KBM-7 (cell line): ENCODE results near the gene CLEC10A.
"Not testable (repeated sequence)": the region's sequence is repeated elsewhere in the genome, so short reads cannot be mapped to it uniquely, and the experiment has no call there.

Source experiments
- DNase-seq: peaks from one replicate; pipeline ENCODE4 v3.0.0-alpha.2; 2015
- in situ Hi-C: fragments of 300-500 bp; cut with MboI; formaldehyde crosslinking; loops from 2 replicates; pipeline ENCODE4 v1.14.3; 2020; ENCODE audit warnings: low sequenced_read_pairs, low pct_unique_long_range_greater_than_20kb, mixed read lengths

CLEC10A gene

DNA sequence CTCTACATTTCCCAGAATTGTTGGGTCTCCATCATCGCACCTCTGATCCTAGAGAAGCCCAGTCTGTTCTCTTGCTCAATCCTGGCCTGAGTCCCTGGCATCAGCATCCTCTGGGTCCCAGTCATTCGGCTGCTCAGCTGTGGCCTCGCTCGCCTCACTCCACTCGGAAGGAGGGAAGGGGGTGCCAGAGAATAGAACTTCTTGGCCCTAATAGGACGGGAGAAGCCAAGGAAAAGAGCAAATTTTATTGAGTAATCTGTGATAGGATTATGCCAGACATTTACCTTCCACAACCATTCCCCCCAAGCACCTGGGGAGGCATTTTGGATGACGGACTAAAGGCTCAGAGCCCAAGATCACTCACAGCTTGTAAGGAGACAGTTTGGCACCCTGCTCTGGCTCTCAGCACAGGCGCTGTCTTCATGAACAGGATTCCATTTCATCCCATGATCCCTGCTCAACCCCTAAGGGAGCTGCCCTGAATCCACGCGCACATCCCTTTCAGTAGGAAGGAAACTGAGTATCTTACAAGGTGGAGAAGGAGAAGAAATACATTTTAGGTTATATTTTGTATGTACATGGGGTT, 498 bp upstream of the CLEC10A start:
- in situ Hi-C loops = no loop called here
- DNase-seq = no peak

DNA sequence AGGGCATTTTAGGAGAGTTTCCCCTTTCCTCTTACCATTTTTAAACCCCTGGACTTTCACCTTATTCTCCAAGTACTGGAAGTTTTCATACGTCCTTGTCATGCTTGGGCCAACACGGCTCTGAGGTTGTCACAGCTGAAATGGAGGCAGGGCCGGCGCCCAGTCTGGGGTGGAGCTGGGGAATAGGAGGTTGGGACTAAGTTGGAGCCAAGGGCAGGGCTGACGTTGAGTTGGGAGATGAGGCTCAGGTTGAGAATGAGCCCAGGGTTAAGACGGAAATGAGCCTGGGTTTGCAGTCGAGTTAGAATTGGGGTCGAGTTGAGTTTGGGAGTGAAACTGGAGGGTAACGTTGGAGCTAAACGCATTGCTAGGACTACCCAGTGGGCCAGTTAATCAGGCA, 1.3 kb downstream of the CLEC10A start:
- DNase-seq = no peak
- in situ Hi-C loops = no loop called here

DNA sequence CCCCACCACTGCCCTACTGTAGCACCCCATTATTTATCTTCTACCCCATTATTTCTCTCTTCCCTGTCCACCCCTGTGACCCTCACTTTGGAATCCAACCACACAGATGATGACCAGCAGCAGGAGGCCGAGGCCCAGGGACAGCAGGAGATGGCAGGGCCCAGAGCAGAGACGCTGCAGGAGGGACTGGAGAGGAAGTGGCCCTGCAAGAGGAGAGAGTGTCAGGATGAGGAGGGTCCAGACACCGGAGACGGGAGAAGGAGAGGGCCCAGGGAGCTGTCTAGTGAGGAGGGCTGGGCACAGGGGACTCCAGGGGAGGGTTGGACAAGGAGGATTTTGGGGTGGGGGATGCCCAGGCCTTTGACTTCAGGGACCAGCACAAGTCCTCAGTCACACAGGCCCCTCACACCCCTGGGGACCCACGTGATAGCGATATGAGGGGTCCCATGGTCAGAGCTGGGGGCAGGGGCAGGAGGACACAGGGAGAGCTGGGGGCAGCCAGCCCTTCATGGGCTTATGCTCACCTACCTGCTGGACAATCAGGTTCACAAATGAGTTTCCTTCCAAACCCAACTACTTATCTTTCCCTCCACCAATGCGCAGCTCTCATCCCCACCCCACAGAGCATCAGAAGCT, 2.0 kb downstream of the CLEC10A start:
- in situ Hi-C loops = no loop called here

DNA sequence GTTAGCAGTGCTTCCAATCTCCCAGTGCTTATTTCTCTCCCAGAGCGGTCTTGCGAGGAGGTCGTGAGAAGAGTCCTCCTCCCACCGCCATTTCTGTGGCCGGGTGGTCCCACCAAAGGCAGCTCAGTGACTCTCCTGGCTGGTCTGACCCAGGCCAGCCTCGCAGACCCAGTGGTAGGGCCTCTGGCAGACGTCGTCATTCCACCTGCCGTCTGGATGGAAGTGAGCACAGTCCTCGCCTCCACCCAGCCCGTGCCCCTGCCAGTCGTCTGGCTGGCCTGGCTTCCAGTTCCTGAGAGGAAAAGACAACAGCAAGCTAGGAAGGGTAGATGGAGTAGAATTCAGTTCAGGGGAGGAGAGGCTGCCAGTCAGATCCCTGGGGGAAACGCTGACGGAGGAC, 5.1 kb downstream of the CLEC10A start:
- in situ Hi-C loops = no loop called here
- no peak for DNase-seq

More for the DNA sequence above, 2.0 kb downstream of the CLEC10A start:
- DNase-seq = no peak

DNA sequence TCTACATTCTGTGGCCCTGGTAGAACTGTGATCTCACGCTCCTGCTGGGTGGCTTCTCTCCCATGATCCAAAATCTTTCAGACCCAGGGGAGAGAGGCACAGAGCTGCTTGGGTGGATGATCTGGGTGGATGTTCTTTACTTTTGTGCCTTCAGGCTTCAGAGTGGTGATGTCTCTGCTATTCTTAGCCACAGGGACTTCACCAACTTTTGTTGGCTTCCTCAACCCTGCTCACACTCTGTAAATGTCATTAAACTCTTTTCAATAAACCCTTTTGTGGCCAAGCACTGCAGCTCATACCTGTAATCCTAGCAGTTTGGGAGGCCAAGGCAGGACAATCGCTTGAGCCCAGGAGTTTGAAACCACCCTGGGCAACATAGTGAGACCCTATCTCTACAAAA, 7.6 kb downstream of the CLEC10A start:
- in situ Hi-C loops = no loop called here
- DNase-seq = no peak

DNA sequence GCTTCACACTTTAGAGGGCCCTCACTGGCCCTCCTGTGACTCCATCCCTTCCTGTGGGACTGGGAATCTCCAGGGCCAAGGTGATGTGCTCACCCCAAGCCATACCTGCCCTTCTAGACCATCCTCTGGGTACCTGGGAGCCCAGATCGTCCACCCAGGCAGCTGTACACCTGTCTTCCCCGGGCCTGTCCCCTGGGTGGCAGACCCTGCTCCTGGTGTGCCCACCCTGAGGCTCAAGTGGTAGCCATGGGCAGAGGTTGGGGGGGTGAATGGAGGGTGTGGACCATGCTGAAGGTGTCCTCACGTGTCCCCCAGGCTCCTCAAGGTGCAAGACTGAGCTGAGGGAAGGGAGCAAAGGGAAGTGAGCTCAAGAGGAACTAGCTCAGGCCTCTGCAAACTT, 9.3 kb downstream of the CLEC10A start:
- in situ Hi-C loops = no loop called here
- DNase-seq = no peak

DNA sequence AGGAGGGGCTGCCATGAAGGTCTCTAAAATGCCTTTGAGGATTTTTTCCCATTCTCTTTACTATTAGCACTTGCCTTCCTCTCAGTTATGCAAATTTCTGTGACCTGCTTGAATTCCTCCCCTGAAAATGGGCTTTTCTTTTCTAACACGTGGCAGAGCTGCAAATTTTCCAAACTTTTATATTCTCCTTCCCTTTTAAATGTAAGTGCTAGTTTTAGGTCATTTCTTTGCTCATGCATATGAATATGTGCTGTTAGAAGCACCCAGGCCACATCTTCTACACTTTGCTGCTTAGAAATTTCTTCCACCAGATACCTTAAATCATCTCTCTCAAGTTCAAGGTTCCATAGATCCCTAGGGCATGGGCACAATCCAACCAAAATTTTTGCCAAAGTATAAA, 11.8 kb downstream of the CLEC10A start:
- DNase-seq = no peak
- in situ Hi-C loops = no loop called here

DNA sequence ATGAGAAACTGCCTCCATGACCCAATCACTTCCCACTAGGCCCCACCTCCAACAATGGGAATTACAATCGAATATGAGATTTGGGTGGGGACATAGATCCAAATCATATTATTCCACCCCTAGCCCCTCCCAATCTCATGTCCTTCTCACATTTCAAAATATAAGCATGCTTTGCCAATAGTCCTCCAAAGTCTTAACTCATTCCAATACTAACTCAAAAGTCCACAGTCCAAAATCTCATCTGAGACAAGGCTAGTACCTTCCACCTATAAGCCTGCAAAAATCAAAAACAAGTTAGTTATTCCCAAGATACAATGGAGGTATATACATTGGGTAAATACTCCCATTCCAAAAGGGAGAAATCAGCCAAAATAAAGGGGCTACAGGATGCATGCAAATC, 12.9 kb downstream of the CLEC10A start:
- in situ Hi-C loops = no loop called here
- DNase-seq = no peak

DNA sequence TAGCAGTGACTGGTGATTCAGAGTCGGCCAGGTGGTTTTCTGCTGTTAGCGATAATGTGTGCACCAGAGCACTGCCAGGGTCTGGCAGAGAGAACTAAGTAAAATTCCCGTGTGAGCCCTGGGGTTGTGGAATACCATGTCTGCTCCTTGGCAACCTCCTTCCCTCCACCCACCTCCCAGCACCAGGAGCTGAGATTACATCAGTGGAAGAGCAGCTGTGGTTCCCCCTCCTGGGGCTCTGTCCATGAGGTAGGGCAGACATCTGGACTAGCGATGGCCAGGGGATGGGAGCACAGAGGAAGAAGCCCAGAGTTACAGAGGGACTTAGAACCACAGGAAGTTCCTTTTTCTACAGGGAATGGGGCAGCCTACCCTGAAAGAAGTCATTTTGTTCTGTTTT, 15.8 kb downstream of the CLEC10A start:
- in situ Hi-C loops = no loop called here
- no peak for DNase-seq

DNA sequence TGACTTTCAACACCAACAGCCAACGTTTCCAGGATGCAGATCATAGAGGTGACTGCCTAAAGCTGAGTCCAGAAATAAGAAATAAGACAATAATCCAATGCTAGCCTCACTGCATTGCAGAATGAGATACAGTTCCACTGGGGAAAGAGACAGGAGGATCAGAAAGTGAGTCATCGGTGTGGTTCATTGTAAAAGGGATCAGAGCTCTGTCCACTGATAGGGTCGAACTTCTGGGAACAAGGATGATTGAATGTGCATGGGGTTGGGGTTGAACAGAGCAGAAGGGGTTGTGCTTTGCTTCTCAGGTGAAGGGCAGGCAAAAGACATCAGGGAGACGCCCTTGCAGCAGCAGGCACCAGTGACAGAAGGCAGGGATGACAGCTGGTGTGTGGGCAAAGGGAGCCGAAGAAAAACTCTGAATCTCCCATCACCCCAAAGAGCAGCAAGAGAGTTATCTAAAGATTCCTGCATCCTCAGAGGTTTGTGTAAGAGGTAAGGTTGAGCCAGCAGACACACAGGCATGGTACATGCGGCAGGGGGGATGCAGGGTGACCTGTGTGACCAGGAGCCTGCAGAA, 16.4 kb downstream of the CLEC10A start:
- no peak for DNase-seq
- in situ Hi-C loops = no loop called here

DNA sequence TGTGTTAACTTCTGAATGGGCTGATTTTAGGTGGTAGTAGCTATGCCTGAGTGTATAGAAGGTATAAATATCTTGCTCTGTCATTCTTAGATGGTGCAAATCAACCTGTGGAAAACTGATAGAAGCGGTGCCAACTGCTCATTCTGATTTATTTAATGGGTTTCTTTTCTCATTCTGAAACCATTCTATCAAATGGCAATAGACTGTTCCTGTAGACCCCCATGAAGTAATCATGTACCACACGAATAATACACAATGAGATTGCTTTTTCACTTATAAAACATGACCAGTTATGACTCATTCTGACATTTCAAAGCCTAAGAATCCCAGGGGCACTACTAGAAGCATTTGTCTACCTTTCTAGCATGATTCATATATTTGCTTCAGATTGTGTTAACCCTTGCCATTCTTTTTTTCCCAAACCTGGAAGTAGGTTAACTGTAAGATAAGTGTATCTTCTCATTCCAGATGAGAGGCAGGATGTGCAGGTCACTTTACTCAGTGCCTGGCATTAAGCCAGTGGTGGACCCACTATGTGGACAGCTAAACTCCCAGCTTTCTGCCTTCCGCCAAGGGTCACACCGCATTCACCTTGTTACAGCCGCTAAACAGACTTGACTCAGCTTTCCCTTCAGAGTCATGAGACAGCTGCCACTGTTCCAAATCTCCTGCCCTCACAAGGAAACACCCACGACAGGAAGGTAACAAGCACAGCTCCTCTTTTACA, 19.7 kb downstream of the CLEC10A start:
- DNase-seq = no peak
- in situ Hi-C loops = no loop called here

DNA sequence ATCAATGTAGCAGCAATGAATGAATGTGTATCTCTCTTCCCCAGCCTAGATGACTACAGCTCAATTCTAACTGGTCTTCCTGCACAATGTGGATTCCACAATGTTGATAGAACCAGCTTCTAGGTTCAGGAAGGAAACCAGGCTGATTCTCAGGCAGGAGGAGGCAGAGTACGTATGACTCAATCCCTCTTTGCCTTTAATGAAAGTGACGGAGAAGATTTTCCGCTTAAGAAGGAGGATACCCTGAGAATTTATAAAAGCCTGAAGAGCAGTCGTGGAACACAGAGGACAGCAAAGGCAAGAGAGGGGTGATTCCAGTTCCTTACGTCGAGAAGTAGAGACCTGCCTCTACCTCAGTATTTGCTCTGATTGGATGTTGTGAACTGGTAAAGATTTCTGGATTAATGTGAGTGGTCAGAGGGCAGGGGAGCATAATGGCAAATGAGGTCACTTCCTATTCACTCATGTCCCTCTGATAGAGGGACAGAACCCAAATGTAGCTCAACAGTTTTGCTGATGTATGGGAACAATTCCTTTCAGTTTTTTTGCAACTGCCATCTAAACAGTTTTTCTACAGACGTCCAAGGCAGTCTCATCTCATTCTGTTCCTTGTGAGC, 21.1 kb downstream of the CLEC10A start:
- in situ Hi-C loops = loop anchor here (10.0 kb wide), 1 partner anchor 76 kb away; no protein-coding TSS in a partner anchor
- no peak for DNase-seq

DNA sequence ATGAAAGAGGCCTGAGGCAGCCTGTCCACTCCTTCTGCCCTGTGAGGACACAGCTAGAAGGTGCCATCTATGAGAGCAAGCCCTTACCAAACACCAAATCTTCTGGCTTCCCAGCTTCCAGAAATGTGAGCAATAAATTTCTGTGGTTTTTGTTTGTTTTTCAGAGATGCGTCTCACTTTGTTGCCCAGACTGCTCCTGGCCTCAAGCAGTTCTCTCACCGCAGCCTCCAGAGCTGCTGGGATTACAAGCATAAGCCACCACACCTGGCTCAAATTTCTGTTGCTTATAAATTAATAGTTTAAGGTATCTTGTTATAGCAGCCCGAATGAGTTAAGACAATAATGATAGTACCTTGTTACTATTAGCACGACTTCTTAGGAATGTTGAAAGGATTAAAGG, 23.7 kb downstream of the CLEC10A start:
- DNase-seq = no peak

DNA sequence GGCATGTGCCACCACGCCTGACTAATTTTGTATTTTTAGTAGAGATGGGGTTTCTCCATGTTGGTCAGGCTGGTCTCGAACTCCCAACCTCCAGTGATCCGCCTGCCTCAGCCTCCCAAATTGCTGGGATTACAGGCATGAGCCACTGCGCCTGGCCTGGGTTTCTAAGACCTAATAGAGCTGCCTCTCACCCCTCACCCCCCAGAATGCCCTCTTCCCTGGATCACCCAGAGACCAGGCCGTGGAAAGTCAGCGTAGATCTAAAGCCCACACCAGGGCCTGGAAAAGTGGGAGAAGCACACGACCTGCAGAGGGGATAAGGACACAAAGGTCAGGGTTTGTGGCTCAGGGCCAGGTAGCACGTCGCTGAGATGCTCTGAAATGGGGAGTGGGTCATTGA, 29.5 kb downstream of the CLEC10A start:
- in situ Hi-C loops = loop anchor here (10.0 kb wide), 1 partner anchor 84 kb away; no protein-coding TSS in a partner anchor
- DNase-seq = not testable (repeated sequence)

More for the DNA sequence above, 23.7 kb downstream of the CLEC10A start:
- in situ Hi-C loops = loop anchor here (10.0 kb wide), 1 partner anchor 78 kb away; no protein-coding TSS in a partner anchor

DNA sequence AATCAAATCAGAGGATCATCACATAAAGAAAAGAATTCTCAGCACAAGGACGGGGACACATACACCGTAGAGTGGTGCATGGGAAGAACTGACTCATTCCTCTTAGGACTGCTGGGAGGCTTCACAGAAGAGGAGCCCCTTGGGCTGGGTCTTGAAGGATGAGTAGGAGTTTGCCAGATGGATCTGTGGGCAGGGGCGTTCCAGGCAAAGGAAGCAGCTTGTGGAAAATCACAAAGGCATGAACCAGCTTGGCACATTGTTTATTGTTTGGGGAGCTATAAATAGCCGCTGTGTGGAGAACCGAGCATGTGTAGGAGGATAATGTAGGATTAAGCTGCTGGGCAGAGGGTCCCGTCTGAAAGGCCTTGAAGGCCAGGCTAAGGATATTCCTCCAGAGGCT, 31.1 kb downstream of the CLEC10A start:
- peak; percentile 31 for DNase-seq
- in situ Hi-C loops = loop anchor here (25.0 kb wide), 1 partner anchor 288 kb away; the partner anchor contains the start of genes ACAP1 and NEURL4

DNA sequence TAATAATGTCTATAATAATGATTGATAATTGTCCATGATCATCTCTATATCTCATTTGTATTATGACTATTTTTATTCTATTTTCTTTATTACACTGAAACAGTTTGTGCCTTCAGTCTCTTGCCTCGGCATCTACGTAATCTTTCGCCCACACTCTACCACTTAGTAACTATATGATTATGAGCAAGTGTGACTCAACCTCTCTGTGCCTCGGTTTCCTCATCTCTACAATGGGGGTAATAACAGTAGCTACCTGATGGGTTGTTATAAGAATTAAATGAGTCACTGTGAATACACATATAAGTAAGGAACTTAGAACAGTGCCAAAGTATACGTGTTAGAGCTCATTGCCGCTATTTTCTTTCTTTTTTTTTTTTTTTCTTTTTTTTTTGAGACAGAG, 32.5 kb downstream of the CLEC10A start:
- in situ Hi-C loops = loop anchor here (25.0 kb wide), 1 partner anchor 290 kb away; the partner anchor contains the start of genes ACAP1 and NEURL4
- no peak for DNase-seq

DNA sequence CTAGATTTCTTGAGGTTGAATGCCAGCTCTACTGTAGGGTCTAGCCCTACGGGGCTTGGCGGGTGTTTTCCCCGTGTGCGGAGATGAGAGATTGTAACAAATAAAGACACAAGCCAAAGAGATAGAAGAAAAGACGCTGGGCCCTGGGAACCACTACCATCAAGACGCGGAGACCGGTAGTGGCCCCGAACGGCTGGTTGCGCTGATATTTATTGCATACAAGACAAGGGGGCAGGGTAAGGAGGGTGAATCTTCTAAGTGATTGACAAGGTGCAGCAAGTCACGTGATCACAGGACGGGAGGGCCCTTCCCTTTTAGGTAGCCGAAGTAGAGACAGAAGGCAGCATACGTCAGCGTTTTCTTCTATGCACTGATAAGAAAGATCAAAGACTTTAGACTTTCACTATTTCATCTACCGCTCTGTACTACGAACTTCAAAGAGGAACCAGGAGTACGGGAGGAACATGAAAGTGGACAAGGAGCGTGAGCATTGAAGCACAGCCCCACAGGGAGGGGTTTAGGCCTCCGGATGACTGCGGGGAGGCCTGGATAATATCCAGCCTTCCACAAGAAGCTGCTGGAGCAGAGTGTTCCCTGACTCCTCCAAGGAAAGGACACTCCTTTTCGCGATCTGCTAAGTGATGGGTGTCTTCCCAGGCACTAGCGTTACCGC, 33.2 kb downstream of the CLEC10A start:
- DNase-seq = not testable (repeated sequence)
- in situ Hi-C loops = loop anchor here (25.0 kb wide), 1 partner anchor 290 kb away; the partner anchor contains the start of genes ACAP1 and NEURL4

DNA sequence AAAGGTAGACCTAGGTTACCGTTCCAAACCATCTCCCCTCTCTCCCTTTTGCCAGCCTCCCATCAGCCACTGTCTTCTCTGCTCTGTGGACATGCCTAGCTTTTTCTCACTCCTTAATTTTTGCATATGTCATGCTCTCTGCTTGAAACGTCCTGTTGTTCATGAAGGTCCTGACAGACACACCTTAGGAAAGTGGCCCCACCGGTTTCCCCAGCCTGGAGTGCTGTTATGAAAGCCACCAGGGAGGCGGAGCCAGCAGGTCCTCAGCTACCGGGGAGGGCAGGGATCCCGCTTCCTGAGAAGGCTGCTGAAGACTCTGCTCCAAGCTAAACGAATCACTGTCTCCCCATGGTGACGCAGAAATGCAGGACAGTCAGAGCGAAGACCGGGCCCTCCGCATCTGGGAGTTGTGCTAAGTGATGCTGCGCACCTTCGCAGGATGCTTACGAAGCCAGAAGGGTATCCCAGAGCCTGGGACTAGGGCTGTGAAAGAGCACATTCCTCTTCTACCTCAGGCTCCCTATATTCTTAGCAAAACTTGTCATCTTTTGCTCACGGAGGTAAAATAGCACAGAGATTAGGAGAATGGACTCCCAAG, 33.8 kb downstream of the CLEC10A start:
- in situ Hi-C loops = loop anchor here (25.0 kb wide), 1 partner anchor 291 kb away; the partner anchor contains the start of genes ACAP1 and NEURL4
- no peak for DNase-seq
